ENCODE measurements around the gene DVL2.

Gene DVL2

GRCh38 chr17:7234083-7234951 lies at the start of gene DVL2:
DVL2 (minus strand) TSS chr17:7234517; CDS start chr17:7234262, 255 bp downstream.
- peak; percentile 88 to 89 for DNase-seq (ENCODE audit: low read depth in 2 of 2)

DNA sequence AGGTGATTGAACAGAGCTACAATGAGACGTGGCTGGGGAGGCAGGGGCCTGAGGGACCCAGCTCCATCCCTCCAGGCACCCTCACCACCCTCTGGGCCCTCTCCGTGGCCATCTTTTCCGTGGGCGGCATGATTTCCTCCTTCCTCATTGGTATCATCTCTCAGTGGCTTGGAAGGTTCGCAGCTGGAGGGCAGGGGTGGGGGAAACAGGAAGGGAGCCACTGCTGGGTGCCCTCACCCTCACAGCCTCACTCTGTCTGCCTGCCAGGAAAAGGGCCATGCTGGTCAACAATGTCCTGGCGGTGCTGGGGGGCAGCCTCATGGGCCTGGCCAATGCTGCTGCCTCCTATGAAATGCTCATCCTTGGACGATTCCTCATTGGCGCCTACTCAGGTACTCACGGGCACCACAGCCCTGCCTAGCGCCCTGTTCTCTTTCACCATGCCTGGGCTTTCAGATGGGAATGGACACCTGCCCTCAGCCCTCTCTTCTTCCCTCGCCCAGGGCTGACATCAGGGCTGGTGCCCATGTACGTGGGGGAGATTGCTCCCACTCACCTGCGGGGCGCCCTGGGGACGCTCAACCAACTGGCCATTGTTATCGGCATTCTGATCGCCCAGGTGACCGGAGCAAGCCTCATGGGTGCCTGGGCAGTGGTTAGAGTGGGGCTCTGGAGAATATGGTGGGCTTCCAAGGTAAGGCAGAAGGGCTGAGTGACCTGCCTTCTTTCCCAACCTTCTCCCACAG lies 49.3 kb upstream of the DVL2 start:
- no peak for DNase-seq (ENCODE audit: low read depth in 2 of 2)

- no peak for DNase-seq (ENCODE audit: low read depth in 2 of 2)
Measured at GRCh38 chr17:7282752-7283321, 48.5 kb upstream of the DVL2 start.

GRCh38 chr17:7281953-7282751 lies 47.8 kb upstream of the DVL2 start:
- no peak for DNase-seq (ENCODE audit: low read depth in 2 of 2)

DNA sequence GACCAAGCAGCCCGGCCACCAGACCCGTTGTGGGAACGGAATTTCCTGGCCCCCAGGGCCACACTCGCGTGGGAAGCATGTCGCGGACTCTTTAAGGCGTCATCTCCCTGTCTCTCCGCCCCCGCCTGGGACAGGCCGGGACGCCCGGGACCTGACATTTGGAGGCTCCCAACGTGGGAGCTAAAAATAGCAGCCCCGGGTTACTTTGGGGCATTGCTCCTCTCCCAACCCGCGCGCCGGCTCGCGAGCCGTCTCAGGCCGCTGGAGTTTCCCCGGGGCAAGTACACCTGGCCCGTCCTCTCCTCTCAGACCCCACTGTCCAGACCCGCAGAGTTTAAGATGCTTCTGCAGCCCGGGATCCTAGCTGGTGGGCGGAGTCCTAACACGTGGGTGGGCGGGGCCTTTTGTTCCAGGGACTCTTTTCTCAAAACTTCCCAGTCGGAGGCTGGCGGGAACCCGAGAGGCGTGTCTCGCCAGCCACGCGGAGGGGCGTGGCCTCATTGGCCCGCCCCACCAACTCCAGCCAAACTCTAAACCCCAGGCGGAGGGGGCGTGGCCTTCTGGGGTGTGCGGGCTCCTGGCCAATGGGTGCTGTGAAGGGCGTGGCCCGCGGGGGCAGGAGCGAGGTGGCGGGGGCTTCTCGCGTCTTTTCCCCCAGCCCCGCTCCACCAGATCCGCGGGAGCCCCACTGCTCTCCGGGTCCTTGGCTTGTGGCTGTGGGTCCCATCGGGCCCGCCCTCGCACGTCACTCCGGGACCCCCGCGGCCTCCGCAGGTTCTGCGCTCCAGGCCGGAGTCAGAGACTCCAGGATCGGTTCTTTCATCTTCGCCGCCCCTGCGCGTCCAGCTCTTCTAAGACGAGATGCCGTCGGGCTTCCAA lies 47.0 kb upstream of the DVL2 start, which contains the start of gene SLC2A4:
Gene SLC2A4 (plus strand): TSS at position 645 of the 879 bp plus-strand sequence. CDS start 217 bp downstream, at position 862.
- peak; percentile 52 to 63 for DNase-seq (ENCODE audit: low read depth in 2 of 2)

DNA sequence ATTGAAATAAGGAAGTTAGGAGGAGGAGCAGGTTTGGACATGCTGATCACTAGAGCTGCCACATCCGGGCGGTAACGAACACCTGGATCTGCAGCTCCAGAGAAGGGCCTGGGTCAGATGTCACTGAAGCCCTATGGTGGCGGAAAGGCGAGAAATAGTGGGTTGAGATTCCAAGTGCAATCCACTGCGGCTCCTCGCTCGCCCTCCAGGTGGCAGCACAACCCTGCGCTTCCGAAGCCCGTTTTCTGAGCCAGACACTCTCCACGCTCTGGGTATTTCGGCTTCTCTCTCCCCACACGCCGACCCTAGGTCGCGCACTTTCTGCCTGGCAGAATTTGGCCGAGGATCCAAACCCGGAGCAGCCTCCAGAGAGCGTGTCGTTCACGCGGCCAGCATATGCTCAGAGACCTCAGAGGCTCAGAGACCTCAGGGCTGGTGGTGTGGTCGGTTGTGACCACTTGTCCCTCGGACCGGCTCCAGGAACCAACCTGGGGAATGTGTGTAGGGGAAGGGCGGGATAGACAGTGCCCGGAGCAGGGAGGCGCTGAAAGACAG lies 46.3 kb upstream of the DVL2 start:
- DNase-seq (ENCODE audit: low read depth in 2 of 2): peak; percentile 72 to 75

GRCh38 chr17:7279448-7279847 lies 45.1 kb upstream of the DVL2 start:
- no peak for DNase-seq (ENCODE audit: low read depth in 2 of 2)

DNA sequence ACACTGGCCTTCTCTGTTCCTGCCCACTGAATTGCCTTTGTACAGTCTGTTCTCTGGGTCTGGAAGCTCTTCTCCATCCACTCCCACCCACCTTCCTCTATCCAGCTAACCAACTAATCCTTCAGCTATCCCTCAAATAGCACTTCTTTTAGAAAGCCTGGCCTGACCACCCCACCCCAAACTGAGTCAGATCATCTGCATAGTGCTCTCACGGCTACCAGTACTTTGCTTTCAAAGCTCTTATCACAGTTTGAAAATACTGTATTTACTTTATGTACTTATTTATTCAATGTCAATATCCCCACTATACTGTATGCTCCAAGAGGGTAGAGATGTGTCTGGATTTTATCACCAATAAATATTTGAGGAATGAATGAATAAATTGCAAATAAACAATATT lies 32.5 kb upstream of the DVL2 start:
- no peak for DNase-seq (ENCODE audit: low read depth in 2 of 2)

GRCh38 chr17:7263801-7264078 lies 29.4 kb upstream of the DVL2 start:
- DNase-seq (ENCODE audit: low read depth in 2 of 2): no peak

DNA sequence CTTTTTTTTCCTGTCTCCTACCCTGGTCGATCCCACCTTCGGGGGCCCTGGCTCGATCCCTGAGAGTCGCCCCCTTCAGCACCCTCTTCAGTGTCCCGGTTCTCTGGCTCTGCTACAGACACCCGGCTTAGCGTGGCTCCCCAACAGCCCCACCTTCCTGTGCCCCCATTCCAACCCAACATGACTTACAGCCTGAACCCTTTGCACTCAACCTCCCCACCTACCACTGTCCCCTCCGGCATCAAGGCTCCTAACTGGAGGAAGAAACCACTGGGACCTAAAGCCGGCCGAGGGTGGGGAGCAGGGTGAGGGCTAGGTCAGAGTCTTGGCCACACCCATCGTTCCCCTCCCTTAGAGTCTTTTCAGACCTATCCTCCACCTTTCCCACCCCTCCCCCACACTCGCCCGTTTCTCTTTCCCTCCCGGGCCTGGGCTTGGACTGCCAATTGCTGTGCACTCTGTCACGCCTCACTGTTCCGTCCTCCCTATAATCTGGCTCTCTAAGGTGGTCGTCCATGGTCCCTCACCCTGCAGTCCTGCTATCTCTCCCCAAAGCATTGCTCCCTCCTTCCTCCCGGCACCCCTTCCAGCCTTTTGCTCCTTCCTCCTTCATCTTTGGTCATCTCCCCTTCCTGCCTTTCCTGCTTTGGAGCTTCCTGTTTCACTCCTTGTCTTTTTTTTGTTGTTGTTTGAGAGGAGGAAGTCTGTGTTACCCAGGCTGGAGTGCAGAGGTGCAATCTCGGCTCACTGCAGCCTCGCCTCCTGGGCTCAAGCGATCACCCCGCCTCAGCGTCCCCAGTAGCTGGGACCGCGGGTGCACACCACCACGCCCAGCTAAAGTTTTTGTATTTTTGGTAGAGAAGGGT lies 28.9 kb upstream of the DVL2 start:
- DNase-seq (ENCODE audit: low read depth in 2 of 2): no peak

GRCh38 chr17:7262192-7262934 lies 28.0 kb upstream of the DVL2 start, which contains the start of gene CLDN7:
CLDN7 (minus strand) TSS chr17:7262478; CDS start chr17:7262043, 435 bp downstream.
- DNase-seq (ENCODE audit: low read depth in 2 of 2): no peak

DNA sequence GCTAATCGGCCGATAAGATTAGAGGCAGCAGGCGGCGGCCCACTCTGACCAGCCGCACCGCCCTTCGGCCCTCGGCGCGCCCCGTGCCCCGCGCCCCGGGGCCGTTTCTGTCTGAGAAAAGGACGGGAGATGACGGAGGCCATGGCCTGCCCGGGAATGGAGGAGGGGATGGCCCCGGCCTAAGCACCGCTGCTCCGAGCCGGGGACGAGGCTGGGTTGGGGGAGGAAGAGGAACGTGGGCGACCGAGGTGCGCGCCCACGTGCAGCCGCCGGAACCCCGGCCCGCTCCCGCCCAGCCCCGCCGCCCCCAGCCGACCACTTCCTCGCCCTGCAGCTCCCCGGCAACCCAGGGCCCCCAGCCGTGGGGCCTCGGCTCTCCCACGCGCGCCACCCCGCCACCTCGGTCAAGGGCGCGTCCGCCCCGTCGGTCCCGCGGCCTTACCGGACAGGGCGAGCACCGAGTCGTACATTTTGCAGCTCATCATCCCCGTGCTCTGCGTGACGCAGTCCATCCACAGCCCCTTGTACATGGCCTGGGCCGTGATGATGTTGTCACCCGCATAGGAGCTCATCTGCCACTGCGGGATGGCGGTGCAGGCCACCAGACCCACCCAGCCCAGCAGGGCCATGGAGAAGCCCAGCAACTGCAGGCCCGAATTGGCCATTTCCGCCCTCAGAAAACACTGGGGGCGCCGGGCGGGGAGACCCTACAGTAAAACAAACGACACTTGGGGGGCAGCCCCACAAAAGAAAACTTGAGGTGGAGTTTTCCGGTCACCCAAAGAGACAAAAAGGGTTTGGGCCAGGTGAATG lies 27.3 kb upstream of the DVL2 start:
- no peak for DNase-seq (ENCODE audit: low read depth in 2 of 2)

DNA sequence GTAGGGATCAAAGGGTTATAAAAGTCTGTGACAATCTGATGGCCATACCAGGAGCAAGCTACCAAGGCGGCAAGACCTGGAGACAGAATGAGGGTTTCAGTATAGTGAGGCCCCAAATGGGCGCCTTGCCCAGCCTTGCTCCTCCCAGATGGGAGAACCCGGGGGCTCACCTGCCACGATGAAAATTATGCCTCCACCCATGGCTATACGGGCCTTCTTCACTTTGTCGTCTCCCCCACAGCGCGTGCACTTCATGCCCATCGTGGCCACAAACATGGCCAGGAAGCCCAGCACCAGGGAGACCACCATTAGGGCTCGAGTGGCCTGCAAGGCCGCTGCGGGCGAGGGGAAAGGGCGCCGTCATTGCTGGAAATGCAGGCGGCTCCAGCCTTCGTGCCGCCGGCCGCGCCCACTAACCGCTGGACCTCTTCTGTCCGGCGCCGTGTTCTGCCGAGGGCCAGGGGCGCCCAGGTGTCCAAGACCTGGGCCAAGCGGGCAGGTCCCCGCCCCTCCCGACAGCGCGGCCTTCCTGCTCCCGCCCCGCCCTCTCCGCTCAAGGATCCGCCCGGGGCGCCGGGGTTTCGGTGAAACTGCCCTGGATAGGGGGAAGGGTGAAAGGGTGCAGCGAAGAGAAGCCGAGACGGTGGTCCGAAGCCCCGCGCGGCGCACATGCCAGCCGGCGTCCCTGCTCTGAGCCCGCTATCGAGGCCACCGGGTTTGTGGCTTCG lies 26.5 kb upstream of the DVL2 start:
- no peak for DNase-seq (ENCODE audit: low read depth in 2 of 2)

- DNase-seq (ENCODE audit: low read depth in 2 of 2): no peak
Measured at GRCh38 chr17:7260151-7260550, 25.8 kb upstream of the DVL2 start.

- DNase-seq (ENCODE audit: low read depth in 2 of 2): no peak
Measured at GRCh38 chr17:7259555-7259889, 25.2 kb upstream of the DVL2 start.

DNA sequence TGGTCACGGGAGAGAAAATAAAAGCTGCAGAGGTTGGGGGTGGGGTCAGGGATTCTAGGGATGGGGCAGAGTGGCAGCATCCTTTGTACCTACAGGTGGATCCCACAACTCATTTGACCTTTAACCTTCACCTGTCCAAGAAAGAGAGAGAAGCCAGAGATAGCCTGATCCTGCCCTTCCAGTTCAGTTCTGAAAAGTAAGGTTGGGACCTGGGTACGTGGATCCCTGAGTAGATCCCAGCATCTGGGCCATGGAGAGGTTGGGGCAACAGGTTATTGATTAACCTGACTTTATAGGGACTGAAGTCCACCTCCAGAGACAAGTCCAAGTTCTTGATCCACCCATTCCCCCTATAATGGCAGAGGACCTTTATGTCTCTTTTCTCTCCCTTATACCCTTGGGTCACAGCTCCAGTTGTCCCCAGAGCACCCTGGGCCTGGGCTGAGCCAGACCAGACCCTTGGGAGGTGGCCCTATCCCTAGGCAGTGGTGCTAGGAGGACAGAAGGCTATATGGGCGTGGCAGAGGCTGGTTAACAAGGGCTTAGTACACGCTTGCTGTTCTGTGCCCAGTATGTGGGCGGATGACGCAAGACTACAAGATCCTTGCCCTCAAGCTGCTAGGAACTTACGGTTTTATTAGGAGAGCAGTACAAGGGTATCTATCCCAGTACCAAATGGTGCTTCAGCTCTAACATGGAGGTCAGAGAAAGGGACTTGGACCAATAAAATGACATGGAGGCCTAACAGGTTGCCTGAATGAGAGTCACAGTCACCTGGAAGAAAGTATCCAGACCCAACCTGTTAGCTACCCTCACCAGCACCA lies 24.6 kb upstream of the DVL2 start:
- no peak for DNase-seq (ENCODE audit: low read depth in 2 of 2)
